HepG2 (cell line): ENCODE data around the gene ELP5. TPM values are rescaled to one million over a fixed set of nuclear protein-coding genes. Genes with fewer than 3 reads are reported as not detected.

Experiments used
- ATF7-NPFF ChIP-seq: sonication (generic); formaldehyde crosslinking; IDR thresholded peaks from 2 replicates; pipeline ENCODE4 v1.8.1; 2023; ENCODE audit warnings: mild to moderate bottlenecking, low read depth, missing genetic modification reagents, moderate library complexity
- FOXP1 ChIP-seq, 2 experiments: fragments of 450-650 bp in 1 of 2; IDR thresholded peaks; 2 replicates each; pipeline ENCODE4 v1.6.1; 2017 to 2018; ENCODE audit warnings: antibody characterized with exemption in 1 of 2
- HES4 ChIP-seq: sonication (generic); formaldehyde crosslinking; IDR thresholded peaks from 2 replicates; pipeline ENCODE4 v1.9.0; 2021; ENCODE audit warnings: mild to moderate bottlenecking, missing genetic modification reagents, borderline replicate concordance
- KLF13 ChIP-seq: sonication (generic); formaldehyde crosslinking; IDR thresholded peaks from 2 replicates; pipeline ENCODE4 v1.4.0; 2020; ENCODE audit warnings: mild to moderate bottlenecking, missing genetic modification reagents
- NAIF1 ChIP-seq: sonication (generic); formaldehyde crosslinking; IDR thresholded peaks from 2 replicates; pipeline ENCODE4 v1.5.0; 2020; ENCODE audit warnings: mild to moderate bottlenecking, missing genetic modification reagents, borderline replicate concordance
- ZNF12 ChIP-seq: sonication (generic); formaldehyde crosslinking; IDR thresholded peaks from 2 replicates; pipeline ENCODE4 v1.5.0; 2020; ENCODE audit warnings: missing genetic modification reagents
- ZNF205 ChIP-seq: IDR thresholded peaks from 2 replicates; pipeline ENCODE4 v1.6.1; 2018; ENCODE audit warnings: missing biosample characterization, missing genetic modification reagents
- ZNF367 ChIP-seq: sonication (generic); formaldehyde crosslinking; IDR thresholded peaks from 2 replicates; pipeline ENCODE4 v1.4.0; 2020; ENCODE audit warnings: missing genetic modification reagents, borderline replicate concordance
- ZNF430 ChIP-seq: sonication (generic); formaldehyde crosslinking; IDR thresholded peaks from 2 replicates; pipeline ENCODE4 v1.9.0; 2021; ENCODE audit warnings: mild to moderate bottlenecking, missing genetic modification reagents
- ZNF496 ChIP-seq: sonication (generic); formaldehyde crosslinking; IDR thresholded peaks from 2 replicates; pipeline ENCODE4 v1.8.1; 2023; ENCODE audit warnings: mild to moderate bottlenecking, moderate library complexity, missing genetic modification reagents; ENCODE audit not compliant: insufficient replicate concordance
- ZNF772 ChIP-seq: sonication (generic); formaldehyde crosslinking; IDR thresholded peaks from 2 replicates; pipeline ENCODE4 v1.5.0; 2020; ENCODE audit warnings: mild to moderate bottlenecking, missing genetic modification reagents
- ZZZ3 ChIP-seq: sonication (generic); formaldehyde crosslinking; IDR thresholded peaks from 2 replicates; pipeline ENCODE4 v1.4.0; 2020; ENCODE audit warnings: missing genetic modification reagents, mild to moderate bottlenecking, borderline replicate concordance
- polyA plus RNA-seq, 8 experiments: library from polyadenylated mRNA; depleted of rRNA in 3 of 8; stranded (reverse) in 7 of 8; unstranded in 1 of 8; fragments of >200 nt; fragmentation: Illumina TruSeq in 4 of 8; extraction: Trizol in 4 of 8; gene quantifications; 2 replicates each; pipeline versions ENCODE4 v1.2.1 to v1.2.3, GENCODE V29; 2011 to 2016; ENCODE audit warnings: low read depth in 4 of 8, missing spikeins in 1 of 8, mixed read lengths in 1 of 8; ENCODE audit not compliant: insufficient read depth in 1 of 8
- total RNA-seq, 5 experiments: library from RNA; depleted of rRNA; stranded (reverse); fragments of >200 nt; fragmentation: Illumina TruSeq; extraction: Trizol; gene quantifications; 2 replicates each; pipeline ENCODE4 v1.2.3, GENCODE V29; 2016; ENCODE audit warnings: low read depth in 1 of 5
- TF ChIP-seq, protein P1 (sequence below): sonication (generic); formaldehyde crosslinking; IDR thresholded peaks from 2 replicates; pipeline ENCODE4 v1.9.0; 2021; ENCODE audit warnings: missing genetic modification reagents, mild to moderate bottlenecking, borderline replicate concordance
- TF ChIP-seq, protein P2 (sequence below): sonication (generic); formaldehyde crosslinking; IDR thresholded peaks from 2 replicates; pipeline ENCODE4 v1.4.0; 2020; ENCODE audit warnings: mild to moderate bottlenecking, missing genetic modification reagents
- TF ChIP-seq, protein P3 (sequence below): IDR thresholded peaks from 2 replicates; pipeline ENCODE4 v1.6.1; 2016; ENCODE audit warnings: mild to moderate bottlenecking
- TF ChIP-seq, protein P4 (sequence below), 2 experiments: sonication (generic) in 1 of 2; formaldehyde crosslinking in 1 of 2; IDR thresholded peaks; 2 replicates each; pipeline versions ENCODE4 v1.5.1 to v1.6.1; 2011 to 2020; ENCODE audit warnings: borderline replicate concordance in 1 of 2, low read depth in 1 of 2, low read length in 1 of 2, mild to moderate bottlenecking in 1 of 2, missing genetic modification reagents in 1 of 2, moderate library complexity in 1 of 2
- TF ChIP-seq, protein P5 (sequence below): sonication (generic); formaldehyde crosslinking; IDR thresholded peaks from 2 replicates; pipeline ENCODE4 v1.5.1; 2020; ENCODE audit warnings: missing genetic modification reagents, mild to moderate bottlenecking, borderline replicate concordance

ELP5 gene
- total and polyA plus RNA-seq, 2 of the 13 experiments (the other 11 are each of a cell fraction or from before 2014, with no cell fraction given) = 67.6 to 69.8 TPM

DNA sequence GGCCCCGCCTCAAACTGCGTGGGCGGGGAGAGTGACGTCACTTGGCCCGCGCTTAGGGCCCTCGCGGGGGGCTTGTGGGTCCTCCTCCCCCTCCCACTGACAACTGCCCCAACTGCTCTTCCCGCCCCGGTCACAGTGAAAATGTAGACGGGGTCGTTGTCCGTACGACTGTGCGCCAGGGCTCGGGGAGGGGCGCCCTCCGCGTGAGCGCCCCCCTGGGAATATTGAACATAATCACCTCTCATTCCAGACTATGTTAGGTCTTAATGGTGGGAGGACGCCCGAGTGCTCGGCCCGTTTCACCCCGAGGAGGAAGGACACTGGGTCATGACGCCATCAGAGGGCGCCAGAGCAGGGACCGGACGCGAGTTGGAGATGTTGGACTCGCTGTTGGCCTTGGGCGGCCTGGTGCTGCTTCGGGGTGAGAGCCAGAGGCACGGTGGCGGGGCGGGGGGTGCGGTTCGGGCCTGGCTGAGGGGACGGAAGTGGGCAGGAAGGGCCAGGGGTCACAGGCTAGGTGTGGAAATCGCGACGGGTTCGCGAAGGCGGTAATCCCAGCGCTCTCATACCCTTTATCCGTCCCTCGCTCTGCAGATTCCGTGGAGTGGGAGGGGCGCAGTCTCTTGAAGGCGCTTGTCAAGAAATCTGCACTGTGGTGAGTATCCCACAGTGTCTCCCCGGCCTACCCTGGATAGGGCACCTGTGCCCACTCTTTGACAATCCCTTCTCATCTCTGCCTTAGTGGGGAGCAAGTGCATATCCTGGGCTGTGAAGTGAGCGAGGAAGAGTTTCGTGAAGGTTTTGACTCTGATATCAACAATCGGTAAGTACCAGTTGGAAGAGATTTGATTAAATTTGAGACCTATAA, at the start of gene ELP5 (continued):
- TF ChIP-seq NAIF1 (peak; percentile 96), ATF7-NPFF (CRISPR knock-in tag) (peak; percentile 36; the same call in 1 of the 2 replicates), ZNF12 (CRISPR knock-in tag) (peak; percentile 35; the same call in 1 of the 2 replicates), FOXP1 (IDR thresholded peaks at IDR 0.05) (no peak), FOXP1 (CRISPR knock-in tag; IDR thresholded peaks at IDR 0.05) (peak; percentile 22; the same call in 1 of the 2 replicates), HES4 (CRISPR knock-in tag) (peak; percentile 54; the same call in 1 of the 2 replicates), ZNF496 (CRISPR knock-in tag) (no peak), KLF13 (no peak), ZZZ3 (0 out of 2 replicates have a peak, but pooled peaks have one; percentile 60), ZNF430 (CRISPR knock-in tag) (peak; percentile 79; the same call in 1 of the 2 replicates), ZNF205 (CRISPR knock-in tag) (peak; percentile 74; the same call in 1 of the 2 replicates), ZNF367 (CRISPR knock-in tag) (no peak), ZNF772 (CRISPR knock-in tag) (peak; percentile 74; the same call in 1 of the 2 replicates)
- TF ChIP-seq, protein P1, sequence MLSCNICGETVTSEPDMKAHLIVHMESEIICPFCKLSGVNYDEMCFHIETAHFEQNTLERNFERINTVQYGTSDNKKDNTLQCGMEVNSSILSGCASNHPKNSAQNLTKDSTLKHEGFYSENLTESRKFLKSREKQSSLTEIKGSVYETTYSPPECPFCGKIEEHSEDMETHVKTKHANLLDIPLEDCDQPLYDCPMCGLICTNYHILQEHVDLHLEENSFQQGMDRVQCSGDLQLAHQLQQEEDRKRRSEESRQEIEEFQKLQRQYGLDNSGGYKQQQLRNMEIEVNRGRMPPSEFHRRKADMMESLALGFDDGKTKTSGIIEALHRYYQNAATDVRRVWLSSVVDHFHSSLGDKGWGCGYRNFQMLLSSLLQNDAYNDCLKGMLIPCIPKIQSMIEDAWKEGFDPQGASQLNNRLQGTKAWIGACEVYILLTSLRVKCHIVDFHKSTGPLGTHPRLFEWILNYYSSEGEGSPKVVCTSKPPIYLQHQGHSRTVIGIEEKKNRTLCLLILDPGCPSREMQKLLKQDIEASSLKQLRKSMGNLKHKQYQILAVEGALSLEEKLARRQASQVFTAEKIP (CRISPR knock-in tag) = no peak
- TF ChIP-seq, protein P2, sequence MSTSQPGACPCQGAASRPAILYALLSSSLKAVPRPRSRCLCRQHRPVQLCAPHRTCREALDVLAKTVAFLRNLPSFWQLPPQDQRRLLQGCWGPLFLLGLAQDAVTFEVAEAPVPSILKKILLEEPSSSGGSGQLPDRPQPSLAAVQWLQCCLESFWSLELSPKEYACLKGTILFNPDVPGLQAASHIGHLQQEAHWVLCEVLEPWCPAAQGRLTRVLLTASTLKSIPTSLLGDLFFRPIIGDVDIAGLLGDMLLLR (CRISPR knock-in tag) = peak; percentile 54
- TF ChIP-seq, protein P3, sequence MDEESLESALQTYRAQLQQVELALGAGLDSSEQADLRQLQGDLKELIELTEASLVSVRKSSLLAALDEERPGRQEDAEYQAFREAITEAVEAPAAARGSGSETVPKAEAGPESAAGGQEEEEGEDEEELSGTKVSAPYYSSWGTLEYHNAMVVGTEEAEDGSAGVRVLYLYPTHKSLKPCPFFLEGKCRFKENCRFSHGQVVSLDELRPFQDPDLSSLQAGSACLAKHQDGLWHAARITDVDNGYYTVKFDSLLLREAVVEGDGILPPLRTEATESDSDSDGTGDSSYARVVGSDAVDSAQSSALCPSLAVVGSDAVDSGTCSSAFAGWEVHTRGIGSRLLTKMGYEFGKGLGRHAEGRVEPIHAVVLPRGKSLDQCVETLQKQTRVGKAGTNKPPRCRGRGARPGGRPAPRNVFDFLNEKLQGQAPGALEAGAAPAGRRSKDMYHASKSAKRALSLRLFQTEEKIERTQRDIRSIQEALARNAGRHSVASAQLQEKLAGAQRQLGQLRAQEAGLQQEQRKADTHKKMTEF = peak; percentile 96
- TF ChIP-seq, protein P4, sequence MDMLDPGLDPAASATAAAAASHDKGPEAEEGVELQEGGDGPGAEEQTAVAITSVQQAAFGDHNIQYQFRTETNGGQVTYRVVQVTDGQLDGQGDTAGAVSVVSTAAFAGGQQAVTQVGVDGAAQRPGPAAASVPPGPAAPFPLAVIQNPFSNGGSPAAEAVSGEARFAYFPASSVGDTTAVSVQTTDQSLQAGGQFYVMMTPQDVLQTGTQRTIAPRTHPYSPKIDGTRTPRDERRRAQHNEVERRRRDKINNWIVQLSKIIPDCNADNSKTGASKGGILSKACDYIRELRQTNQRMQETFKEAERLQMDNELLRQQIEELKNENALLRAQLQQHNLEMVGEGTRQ (IDR thresholded peaks at IDR 0.05; ENCODE audit: low read depth, low read length) = no peak
- TF ChIP-seq, protein P4 (CRISPR knock-in tag; IDR thresholded peaks at IDR 0.05; ENCODE audit: borderline replicate concordance) = no peak; the same call in 1 of the 2 replicates
- TF ChIP-seq, protein P5, sequence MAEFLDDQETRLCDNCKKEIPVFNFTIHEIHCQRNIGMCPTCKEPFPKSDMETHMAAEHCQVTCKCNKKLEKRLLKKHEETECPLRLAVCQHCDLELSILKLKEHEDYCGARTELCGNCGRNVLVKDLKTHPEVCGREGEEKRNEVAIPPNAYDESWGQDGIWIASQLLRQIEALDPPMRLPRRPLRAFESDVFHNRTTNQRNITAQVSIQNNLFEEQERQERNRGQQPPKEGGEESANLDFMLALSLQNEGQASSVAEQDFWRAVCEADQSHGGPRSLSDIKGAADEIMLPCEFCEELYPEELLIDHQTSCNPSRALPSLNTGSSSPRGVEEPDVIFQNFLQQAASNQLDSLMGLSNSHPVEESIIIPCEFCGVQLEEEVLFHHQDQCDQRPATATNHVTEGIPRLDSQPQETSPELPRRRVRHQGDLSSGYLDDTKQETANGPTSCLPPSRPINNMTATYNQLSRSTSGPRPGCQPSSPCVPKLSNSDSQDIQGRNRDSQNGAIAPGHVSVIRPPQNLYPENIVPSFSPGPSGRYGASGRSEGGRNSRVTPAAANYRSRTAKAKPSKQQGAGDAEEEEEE (CRISPR knock-in tag) = no peak
